Fibroblast of pulmonary artery (primary cell): ENCODE results near the gene SPINT3.

ENCODE experiments used
- DNase-seq: peaks from one replicate; pipeline ENCODE4 v3.0.0-alpha.2; 2010; ENCODE audit warnings: low read depth
- H3K4me3 ChIP-seq: replicated peaks from 2 replicates; pipeline ENCODE4 v1.5.1; 2011; ENCODE audit warnings: low read depth, mild to moderate bottlenecking, control low read depth, low read length, moderate library complexity
- CTCF ChIP-seq: IDR thresholded peaks from 2 replicates; pipeline ENCODE4 v1.5.1; 2011; ENCODE audit warnings: mild to moderate bottlenecking, control low read depth, low read length, inconsistent platforms; ENCODE audit errors: missing control alignments

SPINT3 gene

GRCh38 chr20:45470937-45471336 lies 44.5 kb downstream of the SPINT3 start:
- TF ChIP-seq CTCF = peak; percentile 2
- DNase-seq = peak; percentile 6
- H3K4me3 ChIP-seq = peak overlapping the region; percentile 38

GRCh38 chr20:45470262-45470931 lies 45.0 kb downstream of the SPINT3 start:
- peak; percentile 16 for DNase-seq
- H3K4me3 ChIP-seq = peak overlapping the region; percentile 38
- TF ChIP-seq CTCF = no peak

GRCh38 chr20:45469336-45470261 lies 45.8 kb downstream of the SPINT3 start, which contains the start of gene WFDC2:
WFDC2 (plus strand) TSS chr20:45469753; CDS start chr20:45469782, 29 bp downstream.
- TF ChIP-seq CTCF = no peak
- no peak for DNase-seq
- H3K4me3 ChIP-seq = peak within 1 kb of the TSS; percentile 38

- TF ChIP-seq CTCF = no peak
- no peak overlapping the region for H3K4me3 ChIP-seq
- no peak for DNase-seq
Measured at GRCh38 chr20:45467861-45468260, 47.6 kb downstream of the SPINT3 start.

GRCh38 chr20:45467172-45467571 lies 48.2 kb downstream of the SPINT3 start:
- DNase-seq = no peak
- H3K4me3 ChIP-seq = no peak overlapping the region
- TF ChIP-seq CTCF = no peak

GRCh38 chr20:45465491-45466266 lies 49.7 kb downstream of the SPINT3 start:
- no peak for TF ChIP-seq CTCF
- no peak overlapping the region for H3K4me3 ChIP-seq
- DNase-seq = no peak
